ENCODE results near the gene FOSL1. TPM values are rescaled to one million over a fixed set of nuclear protein-coding genes. Genes with fewer than 3 reads are reported as not detected.

The FOSL1 gene
- total RNA-seq, 4 donors from 2014 or later: 0.36 to 9.3 (median 5.2) TPM

DNA sequence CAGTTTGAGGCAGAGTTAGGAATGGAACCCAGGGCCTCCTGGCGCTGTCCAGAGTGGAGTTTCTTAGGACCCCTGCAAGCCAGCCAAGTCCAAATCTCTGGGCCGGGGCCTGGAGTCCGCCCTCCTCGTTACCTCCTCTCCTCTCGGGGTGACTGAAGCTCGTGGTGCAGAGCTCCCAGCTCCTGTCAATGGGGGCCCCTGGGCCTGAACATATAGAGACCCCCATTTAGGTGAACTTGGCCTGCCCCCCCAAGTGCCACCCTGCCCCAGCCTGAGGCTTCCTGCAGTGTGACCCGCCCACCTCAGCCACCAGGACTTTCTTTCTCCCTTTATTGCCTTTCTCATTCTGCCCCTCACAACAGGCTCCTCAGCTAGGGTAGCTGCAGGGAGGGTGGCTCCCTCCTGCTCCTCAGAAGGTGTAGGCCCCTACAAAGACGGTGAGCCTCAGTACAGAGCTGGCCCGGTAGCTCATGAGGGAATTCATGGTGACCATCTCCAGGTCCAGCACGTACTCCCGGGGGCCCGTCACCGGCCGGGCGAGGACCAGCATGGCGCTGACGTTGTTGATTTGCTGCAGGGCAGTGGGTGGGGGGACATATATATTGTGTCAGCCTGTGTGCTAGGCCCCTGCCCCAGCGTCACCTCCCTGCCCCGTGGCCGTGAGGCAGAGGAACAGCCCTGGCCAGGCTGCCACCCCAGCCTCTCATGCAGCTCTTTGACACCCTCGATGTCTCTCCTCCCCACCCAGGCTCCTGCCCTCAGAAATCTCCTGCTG, 33.5 kb downstream of the FOSL1 start:
- no peak for DNase-seq
- H3K27me3 ChIP-seq: no peaks in the 10 kb centered on the region
- ATAC-seq: no peak
- intact Hi-C loops (cut with DNase I; ENCODE audit: low total_unique reads): no loop called here
- TF ChIP-seq, protein P1, sequence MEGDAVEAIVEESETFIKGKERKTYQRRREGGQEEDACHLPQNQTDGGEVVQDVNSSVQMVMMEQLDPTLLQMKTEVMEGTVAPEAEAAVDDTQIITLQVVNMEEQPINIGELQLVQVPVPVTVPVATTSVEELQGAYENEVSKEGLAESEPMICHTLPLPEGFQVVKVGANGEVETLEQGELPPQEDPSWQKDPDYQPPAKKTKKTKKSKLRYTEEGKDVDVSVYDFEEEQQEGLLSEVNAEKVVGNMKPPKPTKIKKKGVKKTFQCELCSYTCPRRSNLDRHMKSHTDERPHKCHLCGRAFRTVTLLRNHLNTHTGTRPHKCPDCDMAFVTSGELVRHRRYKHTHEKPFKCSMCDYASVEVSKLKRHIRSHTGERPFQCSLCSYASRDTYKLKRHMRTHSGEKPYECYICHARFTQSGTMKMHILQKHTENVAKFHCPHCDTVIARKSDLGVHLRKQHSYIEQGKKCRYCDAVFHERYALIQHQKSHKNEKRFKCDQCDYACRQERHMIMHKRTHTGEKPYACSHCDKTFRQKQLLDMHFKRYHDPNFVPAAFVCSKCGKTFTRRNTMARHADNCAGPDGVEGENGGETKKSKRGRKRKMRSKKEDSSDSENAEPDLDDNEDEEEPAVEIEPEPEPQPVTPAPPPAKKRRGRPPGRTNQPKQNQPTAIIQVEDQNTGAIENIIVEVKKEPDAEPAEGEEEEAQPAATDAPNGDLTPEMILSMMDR (IDR thresholded peaks at IDR 0.05 in 4 of 5, conservative IDR thresholded peaks at IDR 0.05 in 1 of 5): no peak
- no peak for TF ChIP-seq POLR2A (IDR thresholded peaks at IDR 0.05)
- no peak overlapping the region for H3K4me3 ChIP-seq
- in situ Hi-C loops (cut with MboI; ENCODE audit: low sequenced_read_pairs in 4 of 4): no loop called here
- H3K27ac ChIP-seq: no peak overlapping the region
- no peaks in the 10 kb centered on the region for H3K9me3 ChIP-seq
- peaks cover 8 to 17% of the 10 kb centered on the region in 2 donors for H3K4me1 ChIP-seq
- H3K36me3 ChIP-seq: peaks cover 0 to 54% of the 10 kb centered on the region in 2 donors

- no peaks in the 10 kb centered on the region for H3K9me3 ChIP-seq
- no peak overlapping the region for H3K27ac ChIP-seq
- H3K4me3 ChIP-seq: no peak overlapping the region
- DNase-seq: no peak
- peaks cover 15% of the 10 kb centered on the region in 2 donors for H3K4me1 ChIP-seq
- TF ChIP-seq, protein P1 (IDR thresholded peaks at IDR 0.05 in 4 of 5, conservative IDR thresholded peaks at IDR 0.05 in 1 of 5): no peak
- TF ChIP-seq POLR2A (IDR thresholded peaks at IDR 0.05): no peak
- intact Hi-C loops (cut with DNase I; ENCODE audit: low total_unique reads) (no loop called here), in situ Hi-C loops (cut with MboI; ENCODE audit: low sequenced_read_pairs in 4 of 4) (no loop called here)
- H3K27me3 ChIP-seq: no peaks in the 10 kb centered on the region
- peaks cover 0 to 55% of the 10 kb centered on the region in 2 donors for H3K36me3 ChIP-seq
- no peak for ATAC-seq
Observed at GRCh38 chr11:65865550-65866172, 34.5 kb downstream of the FOSL1 start.

GRCh38 chr11:65864706-65865471, 35.3 kb downstream of the FOSL1 start:
- Histone ChIP-seq H3K36me3 (peaks cover 0 to 55% of the 10 kb centered on the region in 2 donors), H3K4me1 (peaks cover 15% of the 10 kb centered on the region in 2 donors), H3K27ac (no peak overlapping the region), H3K27me3 (no peaks in the 10 kb centered on the region), H3K4me3 (no peak overlapping the region), H3K9me3 (no peaks in the 10 kb centered on the region)
- DNase-seq: no peak
- ATAC-seq: no peak
- intact Hi-C loops (cut with DNase I; ENCODE audit: low total_unique reads): no loop called here
- TF ChIP-seq, protein P1 (IDR thresholded peaks at IDR 0.05 in 4 of 5, conservative IDR thresholded peaks at IDR 0.05 in 1 of 5): no peak
- TF ChIP-seq POLR2A (IDR thresholded peaks at IDR 0.05): no peak
- in situ Hi-C loops (cut with MboI; ENCODE audit: low sequenced_read_pairs in 4 of 4): no loop called here

DNA sequence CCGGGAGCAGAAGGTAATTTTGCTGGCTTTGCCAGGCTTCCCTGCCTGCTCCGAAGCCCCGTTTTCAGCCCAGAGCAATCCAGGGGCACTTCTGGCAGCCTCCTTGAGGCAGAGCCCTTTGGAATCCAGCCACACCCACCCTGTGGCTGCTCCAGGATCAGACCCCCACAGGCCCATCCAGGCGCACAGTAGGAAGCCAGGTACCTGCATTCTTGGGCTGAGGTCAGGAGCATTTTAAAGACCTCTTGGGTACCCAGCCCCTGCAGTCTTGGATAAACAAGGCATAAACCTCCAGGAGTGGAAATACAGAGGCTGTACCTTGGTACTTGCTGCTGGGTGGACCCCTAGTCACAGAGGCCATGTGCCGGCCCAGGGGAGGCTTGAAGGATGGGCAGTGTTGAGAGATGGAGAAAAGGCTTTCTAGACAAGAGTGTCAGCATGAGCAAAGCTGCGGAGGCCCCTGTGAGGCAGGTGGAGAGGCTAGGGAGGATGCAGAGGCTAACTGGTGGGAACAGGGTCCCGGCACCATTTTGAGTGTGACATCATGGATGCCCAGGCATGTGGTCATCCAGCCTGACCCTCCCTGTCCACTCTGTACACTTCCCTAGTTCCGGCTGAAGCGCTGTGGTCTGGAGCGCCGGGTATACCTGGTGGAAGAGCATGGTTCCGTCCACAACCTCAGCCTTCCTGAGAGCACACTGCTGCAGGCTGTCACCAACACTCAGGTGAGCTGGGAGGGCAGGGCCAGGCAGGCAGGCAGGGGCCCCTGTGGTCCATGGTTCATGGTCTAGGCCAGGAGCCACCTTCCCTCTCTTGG, 36.1 kb downstream of the FOSL1 start:
- in situ Hi-C loops (cut with MboI; ENCODE audit: low sequenced_read_pairs in 4 of 4): no loop called here
- Histone ChIP-seq H3K27ac (no peak overlapping the region), H3K36me3 (peaks cover 0 to 55% of the 10 kb centered on the region in 2 donors), H3K4me1 (peaks cover 15 to 16% of the 10 kb centered on the region in 2 donors), H3K4me3 (no peak overlapping the region), H3K27me3 (no peaks in the 10 kb centered on the region), H3K9me3 (no peaks in the 10 kb centered on the region)
- no peak for TF ChIP-seq POLR2A (IDR thresholded peaks at IDR 0.05)
- TF ChIP-seq, protein P1 (IDR thresholded peaks at IDR 0.05 in 4 of 5, conservative IDR thresholded peaks at IDR 0.05 in 1 of 5): no peak
- no peak for DNase-seq
- intact Hi-C loops (cut with DNase I; ENCODE audit: low total_unique reads): no loop called here
- no peak for ATAC-seq
